Mononuclear cell (primary cell): ENCODE data around the gene CAT. TPM values are rescaled to one million over a fixed set of nuclear protein-coding genes. Genes with fewer than 3 reads are reported as not detected.

Experiments
- H3K27me3 ChIP-seq: 2 replicates; pipeline ENCODE4 v1.6.0; 2011; ENCODE audit warnings: low read length, control low read depth; ENCODE audit not compliant: insufficient read depth
- H3K4me1 ChIP-seq: 2 replicates; pipeline ENCODE4 v1.5.1; 2011; ENCODE audit warnings: mild to moderate bottlenecking, low read length, control low read depth; ENCODE audit not compliant: insufficient read depth
- H3K4me3 ChIP-seq: 2 replicates; pipeline ENCODE4 v1.5.1; 2011; ENCODE audit warnings: mild to moderate bottlenecking, low read length, moderate library complexity
- H3K9me3 ChIP-seq: 2 replicates; pipeline ENCODE4 v1.5.1; 2011; ENCODE audit warnings: low read depth, mild to moderate bottlenecking, control low read depth, low read length
- total RNA-seq: library from RNA; depleted of rRNA; stranded (reverse); fragments of >200 nt; gene quantifications from one replicate; pipeline ENCODE4 v1.2.3, GENCODE V29; 2012

Gene CAT
- 41.0 TPM for total RNA-seq

DNA sequence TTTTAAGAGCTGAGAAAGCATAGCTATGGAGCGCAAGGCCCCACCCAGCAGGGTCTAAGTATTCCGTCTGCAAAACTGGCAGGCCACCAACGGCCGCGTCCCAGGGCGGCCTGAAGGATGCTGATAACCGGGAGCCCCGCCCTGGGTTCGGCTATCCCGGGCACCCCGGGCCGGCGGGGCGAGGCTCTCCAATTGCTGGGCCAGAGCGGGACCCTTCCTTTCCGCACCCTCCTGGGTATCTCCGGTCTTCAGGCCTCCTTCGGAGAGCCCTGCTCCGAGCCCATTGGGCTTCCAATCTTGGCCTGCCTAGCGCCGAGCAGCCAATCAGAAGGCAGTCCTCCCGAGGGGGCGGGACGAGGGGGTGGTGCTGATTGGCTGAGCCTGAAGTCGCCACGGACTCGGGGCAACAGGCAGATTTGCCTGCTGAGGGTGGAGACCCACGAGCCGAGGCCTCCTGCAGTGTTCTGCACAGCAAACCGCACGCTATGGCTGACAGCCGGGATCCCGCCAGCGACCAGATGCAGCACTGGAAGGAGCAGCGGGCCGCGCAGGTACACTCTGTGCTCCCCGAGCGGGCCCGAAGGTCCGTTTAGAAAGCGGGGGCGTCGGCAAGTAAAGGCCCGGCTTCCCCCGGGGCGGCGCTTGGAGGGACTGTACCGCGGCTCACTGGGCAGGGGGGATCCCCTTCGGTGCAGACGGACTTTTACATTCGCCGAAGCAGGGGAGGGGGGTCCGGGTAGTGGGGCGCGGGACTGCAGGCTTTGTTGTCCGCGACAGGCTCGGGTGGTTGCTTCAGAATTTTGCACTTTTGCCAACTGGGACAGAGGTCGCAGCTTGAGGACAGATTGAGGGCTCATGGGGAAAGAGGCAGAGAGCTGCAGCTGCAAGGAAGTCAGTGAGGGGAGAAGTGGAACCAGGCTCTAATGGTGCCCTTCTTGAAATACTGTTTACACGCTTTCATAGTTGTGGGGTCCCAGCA lies at the start of gene CAT:
TSS of gene CAT (plus strand) at position 406 of the 979 bp plus-strand sequence. CDS start at position 486, 80 bp downstream.
- H3K4me3 ChIP-seq = peak within 1 kb of the TSS; percentile 75
- H3K27me3 ChIP-seq = no peaks in the 10 kb centered on the region
- no peaks in the 10 kb centered on the region for H3K9me3 ChIP-seq
- H3K4me1 ChIP-seq = peaks cover 47% of the 10 kb centered on the region

DNA sequence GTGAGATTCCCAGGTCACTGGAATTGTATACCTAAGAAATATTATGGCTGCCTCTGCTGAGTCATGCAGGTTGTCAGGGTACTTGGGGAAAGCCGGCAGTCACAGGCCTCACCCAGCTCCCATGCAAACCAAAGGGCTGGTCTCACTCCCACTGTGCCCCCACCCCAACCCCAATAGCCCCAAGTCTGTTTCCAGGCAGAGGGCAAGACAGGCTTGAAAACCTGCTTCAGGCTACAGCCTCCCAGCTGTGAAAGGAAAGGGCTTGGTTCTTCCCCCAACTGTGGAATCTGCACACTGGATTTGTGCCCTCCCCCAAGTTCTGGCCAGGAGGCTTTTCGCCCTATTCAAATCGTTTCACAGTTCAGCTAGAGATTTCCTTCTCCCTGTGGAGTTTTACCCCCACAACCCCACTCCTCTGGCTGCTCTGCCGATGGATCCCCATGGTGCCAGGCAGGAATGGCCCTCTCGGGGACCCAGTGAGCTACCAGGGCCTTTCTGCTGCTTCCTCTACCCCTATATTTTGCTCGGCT lies 43.9 kb upstream of the CAT start:
- Histone ChIP-seq H3K27me3 (no peaks in the 10 kb centered on the region), H3K4me1 (no peaks in the 10 kb centered on the region), H3K4me3 (no peak overlapping the region), H3K9me3 (peaks cover 12% of the 10 kb centered on the region)

DNA sequence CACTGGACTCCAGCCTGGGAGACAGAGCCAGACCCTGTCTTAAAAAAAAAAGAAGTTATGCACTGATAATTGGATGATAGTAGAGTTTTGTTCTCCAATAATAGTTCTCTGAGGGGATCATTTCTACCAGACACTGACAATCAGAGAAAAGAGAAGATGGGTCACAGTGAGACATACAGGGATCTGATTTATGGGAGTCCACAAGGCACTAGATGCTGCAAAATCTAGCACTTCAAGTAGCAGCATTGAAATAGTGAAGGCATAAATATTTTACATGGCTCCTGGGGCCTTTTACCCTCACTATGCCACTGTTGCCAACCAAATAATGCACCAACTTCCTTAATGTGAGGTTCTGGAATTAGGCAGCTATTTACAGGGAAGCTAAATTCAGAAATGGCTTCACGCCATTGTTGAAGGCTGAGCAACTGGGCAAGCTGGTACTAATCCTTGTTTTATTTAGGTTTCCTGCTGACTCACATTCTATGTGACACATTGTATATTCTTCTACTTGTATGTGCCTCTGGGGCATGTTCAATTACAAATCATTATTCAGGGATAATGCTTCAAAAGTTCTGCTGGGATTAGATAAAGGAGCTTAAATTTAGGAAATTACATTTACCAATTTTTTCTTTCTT lies 42.7 kb upstream of the CAT start:
- H3K4me3 ChIP-seq = no peak overlapping the region
- no peaks in the 10 kb centered on the region for H3K27me3 ChIP-seq
- H3K4me1 ChIP-seq = no peaks in the 10 kb centered on the region
- peaks cover 12% of the 10 kb centered on the region for H3K9me3 ChIP-seq

DNA sequence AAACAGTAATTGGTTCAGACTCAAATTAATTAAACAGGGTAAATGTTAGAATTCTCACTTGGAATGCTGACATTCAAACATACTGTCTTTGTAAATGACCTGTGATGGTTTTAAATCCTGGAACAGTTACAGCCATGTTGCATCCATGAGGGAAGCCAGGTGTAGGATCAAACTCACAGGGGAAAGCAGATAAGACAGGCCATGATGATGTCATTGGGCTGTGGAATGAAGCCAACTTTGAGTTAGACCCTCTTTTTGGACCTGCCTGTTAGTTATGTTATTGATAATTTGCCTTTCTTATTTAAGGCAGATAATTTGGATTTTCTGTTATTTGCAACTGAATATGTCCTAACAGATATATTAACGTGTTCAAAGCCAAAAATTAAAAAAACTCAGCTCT lies 41.6 kb upstream of the CAT start:
- no peaks in the 10 kb centered on the region for H3K4me1 ChIP-seq
- H3K27me3 ChIP-seq = no peaks in the 10 kb centered on the region
- no peak overlapping the region for H3K4me3 ChIP-seq
- peaks cover 12% of the 10 kb centered on the region for H3K9me3 ChIP-seq

DNA sequence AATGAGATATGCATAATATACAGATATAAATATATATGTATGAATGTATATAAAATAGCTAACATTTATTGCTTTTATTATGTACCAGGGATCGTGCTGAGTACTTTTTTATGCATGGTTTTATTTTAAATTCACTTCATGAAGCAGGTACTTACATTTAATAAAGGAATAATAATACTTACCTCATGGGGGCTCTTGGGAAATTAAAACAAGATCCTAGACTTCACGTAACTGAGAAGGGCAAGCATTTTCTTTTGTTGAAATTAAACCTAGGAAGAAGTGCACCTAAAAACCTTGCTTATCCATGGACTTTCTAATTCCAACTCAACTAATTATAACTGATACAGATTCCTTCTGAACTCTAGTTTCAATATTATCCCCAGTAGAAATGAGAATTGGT lies 40.9 kb upstream of the CAT start:
- Histone ChIP-seq H3K4me3 (no peak overlapping the region), H3K4me1 (no peaks in the 10 kb centered on the region), H3K9me3 (peaks cover 10% of the 10 kb centered on the region), H3K27me3 (no peaks in the 10 kb centered on the region)

DNA sequence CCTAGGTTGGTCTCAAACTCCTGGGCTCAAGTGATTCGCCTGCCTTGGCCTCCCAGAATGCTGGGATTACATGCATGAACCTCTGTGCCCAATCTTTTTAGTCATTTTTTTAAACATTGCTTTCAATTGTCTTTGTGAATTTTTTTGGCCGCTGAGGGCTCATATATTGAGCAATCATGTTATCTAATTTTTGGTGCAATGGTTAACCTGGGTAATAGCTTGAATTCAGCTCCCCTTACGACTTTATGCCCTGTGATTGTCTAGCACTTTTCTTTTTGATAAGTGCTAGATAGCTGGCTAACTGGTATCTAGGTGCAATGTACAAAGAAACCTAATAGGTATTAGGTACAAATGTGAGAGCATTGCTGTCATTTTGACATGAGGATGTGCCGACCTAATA lies 35.3 kb upstream of the CAT start:
- Histone ChIP-seq H3K27me3 (no peaks in the 10 kb centered on the region), H3K9me3 (no peaks in the 10 kb centered on the region), H3K4me3 (no peak overlapping the region), H3K4me1 (peaks cover 7% of the 10 kb centered on the region)

DNA sequence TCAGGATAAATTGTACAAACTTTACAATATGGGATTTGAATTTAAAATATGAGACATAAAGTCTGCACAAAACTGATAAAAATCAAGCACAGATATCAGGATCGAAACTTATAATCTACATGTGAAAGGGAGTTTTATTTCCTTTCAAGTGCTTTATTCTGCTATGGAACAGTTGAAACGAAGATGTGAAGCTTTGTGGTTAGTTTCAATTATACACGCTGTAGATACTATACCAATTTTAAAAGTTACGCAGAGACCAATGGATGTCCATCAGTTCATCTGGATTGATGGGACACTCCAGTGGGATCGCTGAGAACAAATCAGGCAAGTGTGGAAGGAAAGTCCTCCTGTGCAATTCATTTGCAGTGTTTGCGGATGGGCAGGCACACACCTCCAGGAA lies 34.5 kb upstream of the CAT start:
- Histone ChIP-seq H3K4me1 (peaks cover 7% of the 10 kb centered on the region), H3K4me3 (no peak overlapping the region), H3K9me3 (no peaks in the 10 kb centered on the region), H3K27me3 (no peaks in the 10 kb centered on the region)

DNA sequence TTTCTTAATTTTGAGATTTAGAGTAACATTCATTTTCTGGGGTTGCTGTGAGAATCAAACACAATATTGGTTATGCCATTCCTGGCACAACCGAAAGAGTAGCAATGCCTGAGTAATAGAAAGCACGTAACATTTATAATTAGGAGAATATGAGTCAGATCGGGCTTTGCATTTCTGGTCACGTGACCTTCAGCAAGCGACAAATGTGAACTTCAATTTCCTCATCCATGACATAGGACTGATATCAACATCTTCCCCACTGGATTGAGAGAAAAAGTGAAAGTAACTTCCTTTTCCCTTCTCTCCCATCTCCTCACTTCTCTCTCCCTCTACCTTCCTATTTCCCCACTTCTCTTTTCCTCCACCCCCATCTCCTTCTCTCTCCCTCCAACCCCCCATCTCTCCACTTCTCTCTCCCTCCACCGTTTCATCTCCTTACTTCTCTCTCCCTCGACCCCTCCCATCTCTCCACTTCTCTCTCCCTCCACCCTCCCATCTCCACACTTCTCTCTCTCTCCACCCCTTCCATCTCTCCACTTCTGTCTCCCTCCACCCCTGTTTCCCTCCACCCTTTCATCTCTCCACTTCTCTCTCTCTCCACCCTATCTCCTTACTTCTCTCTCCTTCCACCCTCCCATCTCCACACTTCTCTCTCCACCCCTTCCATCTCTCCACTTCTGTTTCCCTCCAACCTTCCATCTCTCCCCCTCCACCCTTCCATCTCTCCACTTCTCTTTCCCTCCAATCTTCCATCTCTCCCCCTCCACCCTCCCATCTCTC lies 33.5 kb upstream of the CAT start:
- Histone ChIP-seq H3K27me3 (no peaks in the 10 kb centered on the region), H3K4me3 (peak overlapping the region; percentile 20), H3K4me1 (peaks cover 7% of the 10 kb centered on the region), H3K9me3 (no peaks in the 10 kb centered on the region)

DNA sequence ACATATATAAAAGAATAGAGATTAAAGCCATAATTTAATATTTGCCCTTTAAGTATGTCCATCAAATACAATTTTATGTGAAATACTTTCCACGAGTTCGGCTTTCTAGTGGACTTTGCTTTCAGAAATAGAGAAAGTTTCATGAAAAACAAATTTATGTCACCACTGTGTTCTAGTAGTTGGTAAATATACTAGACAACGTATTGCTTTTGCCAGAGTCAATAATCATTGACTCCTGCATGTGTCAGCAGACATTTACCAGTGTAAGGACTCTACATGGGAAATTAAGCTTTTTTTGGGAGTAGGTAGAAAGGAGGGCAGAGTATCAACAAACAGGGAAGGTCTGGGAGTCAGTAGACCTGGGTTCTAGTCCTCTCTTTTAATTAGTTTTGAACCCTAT lies 32.3 kb upstream of the CAT start:
- no peak overlapping the region for H3K4me3 ChIP-seq
- no peaks in the 10 kb centered on the region for H3K27me3 ChIP-seq
- H3K4me1 ChIP-seq = peaks cover 7% of the 10 kb centered on the region
- no peaks in the 10 kb centered on the region for H3K9me3 ChIP-seq

DNA sequence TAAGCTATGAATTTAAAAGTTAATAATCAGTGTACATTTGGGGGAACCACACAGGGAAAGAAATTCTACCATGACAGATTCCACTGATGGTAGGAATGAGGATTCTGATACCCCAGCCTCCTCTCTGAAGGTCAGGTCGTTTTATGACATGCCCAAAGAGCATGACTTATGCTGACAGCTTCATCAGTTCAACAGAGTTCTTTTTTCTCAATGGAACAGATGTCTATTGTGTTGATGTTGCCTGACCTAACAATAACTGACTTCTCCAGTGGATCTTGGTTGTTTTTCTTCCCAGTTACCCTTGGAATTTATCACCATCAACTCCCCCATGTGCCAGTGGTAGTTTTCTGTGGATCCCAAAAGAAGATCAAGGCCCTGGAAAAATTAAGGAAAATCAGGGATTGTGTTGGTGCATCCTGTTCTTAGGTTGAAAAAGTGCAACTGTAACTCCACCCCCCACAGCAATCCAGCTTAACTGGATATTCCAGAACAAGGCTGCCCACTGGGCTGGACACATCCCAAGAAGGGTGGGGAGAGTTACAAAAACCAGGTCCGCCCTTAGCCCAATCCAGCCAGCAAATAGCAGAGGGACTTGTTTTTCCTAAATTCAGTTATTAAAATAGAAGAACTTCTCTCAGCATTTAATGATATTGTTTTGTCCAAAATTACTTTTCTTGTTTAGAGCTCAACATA lies 31.5 kb upstream of the CAT start:
- peaks cover 7% of the 10 kb centered on the region for H3K4me1 ChIP-seq
- no peaks in the 10 kb centered on the region for H3K9me3 ChIP-seq
- no peaks in the 10 kb centered on the region for H3K27me3 ChIP-seq
- no peak overlapping the region for H3K4me3 ChIP-seq

DNA sequence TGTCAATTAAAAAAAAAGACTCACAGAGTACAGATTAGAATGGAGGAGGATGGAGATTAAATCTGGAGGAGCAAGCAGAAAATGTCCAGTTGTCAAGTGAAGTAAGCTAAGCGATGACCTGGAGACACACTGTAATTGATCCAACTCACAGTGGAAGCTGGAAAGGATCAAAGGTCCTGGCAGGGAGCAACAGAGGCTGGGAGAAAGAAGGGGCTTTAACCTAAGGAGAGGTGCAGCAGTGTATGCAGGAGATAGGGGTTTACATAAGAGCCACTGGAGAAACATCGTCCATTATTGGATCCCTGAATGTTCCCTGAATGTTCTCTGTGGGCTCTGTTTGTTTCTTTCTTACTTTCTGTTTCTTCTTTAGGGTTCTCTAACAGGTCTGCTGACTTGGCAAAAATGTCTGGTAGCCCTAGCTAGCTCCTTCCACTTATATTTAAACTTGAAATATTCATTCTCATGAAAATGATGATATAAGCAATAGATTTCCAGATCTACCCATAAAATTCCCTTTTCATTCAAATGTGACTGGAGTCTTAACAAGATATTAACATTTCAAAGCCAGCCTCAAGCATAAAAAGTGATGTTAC lies 30.1 kb upstream of the CAT start:
- no peak overlapping the region for H3K4me3 ChIP-seq
- peaks cover 12% of the 10 kb centered on the region for H3K9me3 ChIP-seq
- peaks cover 7% of the 10 kb centered on the region for H3K4me1 ChIP-seq
- H3K27me3 ChIP-seq = no peaks in the 10 kb centered on the region

DNA sequence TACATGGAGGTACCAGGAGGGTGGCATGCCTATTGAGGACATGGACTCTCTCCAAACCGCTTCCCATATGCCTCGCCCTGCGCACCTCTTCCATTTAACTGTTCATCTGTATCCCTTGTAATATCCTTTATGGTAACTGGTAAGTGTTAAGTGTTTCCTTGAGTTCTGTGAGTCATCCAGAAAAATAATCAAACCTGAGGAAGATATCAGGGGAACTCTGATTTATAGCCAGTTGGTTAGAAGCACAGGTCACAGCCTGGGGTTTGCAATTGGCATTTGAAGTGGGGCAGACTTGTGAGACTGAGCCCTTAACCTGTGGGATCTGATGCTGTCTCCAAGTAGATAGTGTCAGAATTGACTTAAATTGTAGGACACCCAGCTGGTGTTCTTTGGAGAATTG lies 27.6 kb upstream of the CAT start:
- Histone ChIP-seq H3K9me3 (peaks cover 15% of the 10 kb centered on the region), H3K27me3 (no peaks in the 10 kb centered on the region), H3K4me3 (no peak overlapping the region), H3K4me1 (peaks cover 3% of the 10 kb centered on the region)

DNA sequence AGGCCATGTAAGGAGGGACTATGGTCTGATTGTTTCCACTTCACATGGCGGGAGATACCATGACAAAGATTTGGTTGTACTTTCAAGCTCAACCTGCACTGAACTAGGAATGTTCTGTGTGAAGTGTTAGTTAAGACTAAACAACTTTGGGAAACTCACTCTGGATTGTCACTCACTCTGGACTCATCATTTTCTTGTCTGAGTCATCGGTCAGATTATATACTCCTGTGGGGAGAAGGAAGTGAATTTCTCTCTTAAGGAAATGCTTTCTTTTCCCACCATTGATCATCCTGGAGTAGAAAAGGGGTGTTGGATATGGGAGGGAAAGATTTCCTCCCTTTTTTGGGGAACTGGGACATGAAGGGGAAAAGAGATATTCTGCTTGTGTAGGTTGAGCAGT lies 26.9 kb upstream of the CAT start:
- Histone ChIP-seq H3K27me3 (no peaks in the 10 kb centered on the region), H3K4me1 (peaks cover 10% of the 10 kb centered on the region), H3K9me3 (peaks cover 15% of the 10 kb centered on the region)

DNA sequence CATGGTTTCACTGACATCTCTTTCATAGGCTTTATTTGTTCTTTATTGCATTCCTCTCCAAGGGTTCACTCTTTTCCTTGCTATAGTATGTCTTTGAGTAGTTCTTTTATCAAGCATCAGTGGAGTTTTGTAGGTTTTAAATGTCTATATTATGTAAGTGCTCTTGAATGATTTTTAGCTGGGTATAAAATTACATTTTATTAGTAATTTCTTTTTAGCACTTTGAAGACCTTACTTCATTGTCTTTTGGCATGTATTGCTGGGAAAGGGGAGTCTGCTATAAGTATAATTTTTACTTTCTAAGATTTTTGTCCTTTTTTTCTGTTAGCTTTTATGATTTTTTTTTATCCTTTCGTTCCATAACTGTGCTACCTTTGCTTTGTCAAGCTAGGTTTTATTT lies 25.5 kb upstream of the CAT start:
- peaks cover 24% of the 10 kb centered on the region for H3K4me1 ChIP-seq
- H3K4me3 ChIP-seq = no peak overlapping the region
- H3K27me3 ChIP-seq = no peaks in the 10 kb centered on the region
- H3K9me3 ChIP-seq = peaks cover 15% of the 10 kb centered on the region

More for the DNA sequence above, 26.9 kb upstream of the CAT start:
- H3K4me3 ChIP-seq = no peak overlapping the region
